Activated naive CD4-positive, alpha-beta T cell treated with Interleukin-2 at 50 U/mL for 16 hours (primary cell): ENCODE results near the gene PON3.

Source experiments
- DNase-seq: peaks from one replicate; pipeline ENCODE4 v3.0.0-alpha.2; 2020

Gene PON3

GRCh38 chr7:95338832-95339231, 57.3 kb downstream of the PON3 start:
- DNase-seq: no peak

- DNase-seq: no peak
These were observed 61.1 kb downstream of the PON3 start for GRCh38 chr7:95335093-95335492.

GRCh38 chr7:95334447-95334846, 61.7 kb downstream of the PON3 start:
- DNase-seq: no peak

GRCh38 chr7:95330961-95331337, 65.2 kb downstream of the PON3 start:
- DNase-seq: no peak

GRCh38 chr7:95330204-95330960, 65.8 kb downstream of the PON3 start:
- no peak for DNase-seq

GRCh38 chr7:95327356-95327755, 68.8 kb downstream of the PON3 start:
- DNase-seq: no peak

- DNase-seq: peak; percentile 3
These were observed 71.7 kb downstream of the PON3 start, which contains the start of gene PON1 for GRCh38 chr7:95324431-95324830. Gene PON1, minus strand, starts transcription at chr7:95324532. Its CDS starts 57 bp downstream, at chr7:95324475.

- no peak for DNase-seq
These were observed 72.6 kb downstream of the PON3 start for GRCh38 chr7:95323410-95324129.

- no peak for DNase-seq
These were observed 73.3 kb downstream of the PON3 start for GRCh38 chr7:95322854-95323253.

- DNase-seq: no peak
These were observed 73.8 kb downstream of the PON3 start for GRCh38 chr7:95322396-95322795.

GRCh38 chr7:95321720-95322119, 74.5 kb downstream of the PON3 start:
- no peak for DNase-seq

GRCh38 chr7:95320651-95321050, 75.5 kb downstream of the PON3 start:
- no peak for DNase-seq

GRCh38 chr7:95319570-95319969, 76.6 kb downstream of the PON3 start:
- DNase-seq: no peak

- no peak for DNase-seq
These were observed 77.6 kb downstream of the PON3 start for GRCh38 chr7:95318501-95319100.

GRCh38 chr7:95317966-95318365, 78.2 kb downstream of the PON3 start:
- no peak for DNase-seq

- DNase-seq: no peak
These were observed 78.6 kb downstream of the PON3 start for GRCh38 chr7:95317546-95317945.

GRCh38 chr7:95316588-95316987, 79.6 kb downstream of the PON3 start:
- no peak for DNase-seq

- no peak for DNase-seq
These were observed 83.6 kb downstream of the PON3 start for GRCh38 chr7:95312561-95312960.

- DNase-seq: no peak
These were observed 84.8 kb downstream of the PON3 start for GRCh38 chr7:95311389-95311788.

GRCh38 chr7:95309951-95310350, 86.2 kb downstream of the PON3 start:
- DNase-seq: no peak
